Heart right ventricle (tissue), 16 donors: Measurements from ENCODE around the gene ABR. TPM values are rescaled to one million over a fixed set of nuclear protein-coding genes. Genes with fewer than 3 reads are reported as not detected.
A peak's percentile ranks its signal among the peaks of the same experiment; 100 is the strongest.
"Not testable (repeated sequence)": the region's sequence is repeated elsewhere in the genome, so short reads cannot be mapped to it uniquely, and the experiment has no call there.

Experiments used
- ATAC-seq, 8 donors: fragments of 200-7000 bp; cut with Tn5 transposase; one replicate each; pipeline ENCODE4 v1.9.1; 2020; ENCODE audit warnings: mild to moderate bottlenecking in 8 of 8, moderate library complexity in 8 of 8, moderate number of reproducible peaks in 1 of 8
- DNase-seq, 2 donors: peaks; one replicate each; pipeline ENCODE4 v3.0.0-alpha.2; 2020
- H3K27ac ChIP-seq, 10 donors: fragments of 200-600 bp; sonication (generic) in 2 of 10; one replicate each; pipeline versions ENCODE4 v1.5.0 to v1.8.0; 2020 to 2022; ENCODE audit warnings: mild to moderate bottlenecking in 3 of 10
- H3K27me3 ChIP-seq, 7 donors: fragments of 200-600 bp; one replicate each; pipeline ENCODE4 v1.8.0; 2021 to 2022; ENCODE audit warnings: mild to moderate bottlenecking in 2 of 7
- H3K36me3 ChIP-seq, 9 donors: fragments of 200-600 bp; sonication (generic) in 1 of 9; one replicate each; pipeline versions ENCODE4 v1.5.0 to v1.8.0; 2020 to 2022; ENCODE audit warnings: mild to moderate bottlenecking in 2 of 9
- H3K4me1 ChIP-seq, 9 donors: fragments of 200-600 bp; sonication (generic) in 1 of 9; one replicate each; pipeline versions ENCODE4 v1.5.0 to v1.8.0; 2020 to 2022; ENCODE audit warnings: mild to moderate bottlenecking in 4 of 9
- H3K4me3 ChIP-seq, 10 donors: fragments of 200-600 bp; sonication (generic) in 2 of 10; one replicate each; pipeline versions ENCODE4 v1.5.0 to v1.8.0; 2020 to 2022; ENCODE audit warnings: mild to moderate bottlenecking in 7 of 10, moderate library complexity in 2 of 10
- H3K9me3 ChIP-seq, 11 donors: fragments of 200-600 bp in 10 of 11; sonication (generic) in 2 of 11; one replicate each; pipeline versions ENCODE4 v1.5.0 to v1.8.0; 2013 to 2022; ENCODE audit warnings: mild to moderate bottlenecking in 2 of 11, control low read depth in 1 of 11, moderate library complexity in 1 of 11
- CTCF ChIP-seq, 9 donors: fragments of 200-600 bp; sonication (generic) in 2 of 9; IDR thresholded peaks; one replicate each; pipeline versions ENCODE4 v1.5.0 to v1.8.0; 2021 to 2022; ENCODE audit warnings: antibody characterized with exemption in 9 of 9, mild to moderate bottlenecking in 5 of 9, moderate library complexity in 1 of 9
- WGBS, 2 donors: extraction: QIAGEN DNeasy Blood & Tissue Kit; methylation state at CpG; one replicate each; pipeline ENCODE4 v1.1.7; 2013; ENCODE audit warnings: inconsistent platforms in 1 of 2; 5-methylcytosine and 5-hydroxymethylcytosine counted together
- intact Hi-C, 10 donors: fragments of 100-400 bp; cut with DNase I; formaldehyde crosslinking; loops; one replicate each; pipeline versions ENCODE4 v1.11.1 to v1.14.2; 2022
- polyA plus RNA-seq, 2 donors: library from polyadenylated mRNA; stranded (reverse); fragments of 200-250 nt; gene quantifications; one replicate each; pipeline ENCODE4 v1.2.3, GENCODE V29; 2013
- total RNA-seq, 10 donors: library from RNA; stranded (reverse); fragmentation: NEBNext Ultra II Directional in 3 of 10; extraction: Animal tissue kit (Norgen Biotek cat#: 25700) in 3 of 10; gene quantifications; one replicate each; pipeline versions ENCODE4 v1.2.1 to v1.2.4, GENCODE V29; 2021 to 2023
- donor health status: Arrhythmogenic right ventricular cardiomyopathy.
- donor health status: ischemic (EF 13 %, LVEDD 7.1; RV severe dilation, severe dysfunction).
- donor health status: healthy with polysubstance abuse.
- donor health status: DM: no; HTN: yes; CAD: no.
- donor health status: DM: no; HTN: no; CAD: no.
- donor health status: ischemic (EF 25% LVEDD 6.9; RV normal size, moderate dysfunction).
- donor health status: ischemic (EF 25% LVEDD 5.7; RV mildly dilated, moderate dysfunction).
- donor health status: healthy.
- donor health status: DM: yes; HTN: yes; CAD: no.
- donor health status: Ischemic cardiomyopathy.
- donor health status: ischemic (EF 35%, LVEDD 5.7; RV mildly dilated, moderate dysfunction).
- donor health status: nonischemic (EF 11% LVEDD 7.7; RV severe dilation, severe dysfunction).
- donor health status: DM: yes; HTN: yes; CAD: no.
- donor health status: PGD.
- donor health status: ischemic (EF 29% LVEDD 5.4; RV normal size, mild dysfunction).
- donor health status: nonischemic (EF 23%, LVEDD 6.1; RV moderate dilation, normal function).

ABR gene
- total and polyA plus RNA-seq, 12 donors, result 49.1 to 173 (median 143) TPM

- Histone ChIP-seq H3K27me3 (no peaks in the 10 kb centered on the region), H3K36me3 (peaks cover 0 to 37% (median 6%) of the 10 kb centered on the region in 9 donors), H3K9me3 (no peaks in the 10 kb centered on the region), H3K4me1 (peaks cover 0 to 40% (median 29%) of the 10 kb centered on the region in 9 donors), H3K4me3 (no peak overlapping the region), H3K27ac (peak overlapping the region in 1 of 10 donors; percentile 13)
- peak in 1 of 2 donors; percentile 64 for DNase-seq
- WGBS, 2 donors, result 61 to 70% methylated on average over 30 of the region's 30 CpGs
- intact Hi-C loops, result loop anchor here in 1 of 10 donors (5.0 kb wide), 1 partner anchor 33 kb away; no protein-coding TSS in a partner anchor
- no peak for TF ChIP-seq CTCF (IDR thresholded peaks at IDR 0.05)
- ATAC-seq, result peak in 1 of 8 donors; percentile 26
Observed at GRCh38 chr17:1153795-1154546, 25.8 kb downstream of the ABR start.

GRCh38 chr17:1152582-1152981 is 27.2 kb downstream of the ABR start:
- 89 to 90% methylated on average over 8 of the region's 8 CpGs for WGBS, 2 donors
- intact Hi-C loops, result loop anchor here in 1 of 10 donors (5.0 kb wide), 1 partner anchor 35 kb away; no protein-coding TSS in a partner anchor
- not testable (repeated sequence) for H3K9me3 ChIP-seq, H3K4me3 ChIP-seq, H3K27ac ChIP-seq, ATAC-seq, H3K27me3 ChIP-seq, DNase-seq
- peaks cover 0 to 24% (median 6%) of the 10 kb centered on the region in 9 donors for H3K36me3 ChIP-seq
- peaks cover 0 to 46% (median 32%) of the 10 kb centered on the region in 9 donors for H3K4me1 ChIP-seq

GRCh38 chr17:1150863-1151600 is 28.7 kb downstream of the ABR start:
- Histone ChIP-seq H3K27me3 (no peaks in the 10 kb centered on the region), H3K9me3 (no peaks in the 10 kb centered on the region), H3K27ac (peak overlapping the region in 5 of 10 donors; percentile 40 to 72 (median 56)), H3K4me1 (peaks cover 0 to 52% (median 35%) of the 10 kb centered on the region in 9 donors), H3K4me3 (no peak overlapping the region), H3K36me3 (peaks cover 0 to 16% (median 6%) of the 10 kb centered on the region in 9 donors)
- DNase-seq, result no peak
- TF ChIP-seq CTCF (IDR thresholded peaks at IDR 0.05), result no peak
- ATAC-seq, result peak in 3 of 8 donors; percentile 3 to 17 (median 8)
- intact Hi-C loops, result loop anchor here in 1 of 10 donors (5.0 kb wide), 1 partner anchor 36 kb away; no protein-coding TSS in a partner anchor
- 60 to 63% methylated on average over 12 of the region's 12 CpGs for WGBS, 2 donors

GRCh38 chr17:1149869-1150268 is 29.9 kb downstream of the ABR start:
- no peak for TF ChIP-seq CTCF (IDR thresholded peaks at IDR 0.05)
- no peaks in the 10 kb centered on the region for H3K9me3 ChIP-seq
- H3K4me1 ChIP-seq, result peaks cover 0 to 50% (median 32%) of the 10 kb centered on the region in 9 donors
- H3K4me3 ChIP-seq, result no peak overlapping the region
- intact Hi-C loops, result loop anchor here in 1 of 10 donors (5.0 kb wide), 1 partner anchor 37 kb away; no protein-coding TSS in a partner anchor
- peaks cover 0 to 16% (median 6%) of the 10 kb centered on the region in 9 donors for H3K36me3 ChIP-seq
- H3K27ac ChIP-seq, result peak overlapping the region in 9 of 10 donors; percentile 14 to 72 (median 52)
- 52 to 70% methylated on average over 13 of the region's 13 CpGs for WGBS, 2 donors
- ATAC-seq (peak in 6 of 8 donors; percentile 52 to 80 (median 64)), DNase-seq (no peak)
- H3K27me3 ChIP-seq, result no peaks in the 10 kb centered on the region
